K562 (cell line): Measurements from ENCODE around the gene PPM1N. TPM values are rescaled to one million over a fixed set of nuclear protein-coding genes. Genes with fewer than 3 reads are reported as not detected.

Experiments used
- AFF4 ChIP-seq: sonication (generic); formaldehyde crosslinking; IDR thresholded peaks from 2 replicates; pipeline ENCODE4 v1.8.0; 2023; ENCODE audit warnings: mild to moderate bottlenecking, missing genetic modification reagents
- BCL6 ChIP-seq: fragments of 250-450 bp; sonication (Bioruptor Pico); IDR thresholded peaks from 2 replicates; pipeline ENCODE4 v1.4.0; 2020
- CC2D1A ChIP-seq: fragments of 450-650 bp; IDR thresholded peaks from 2 replicates; pipeline ENCODE4 v1.6.1; 2017; ENCODE audit warnings: mild to moderate bottlenecking
- DDX20 ChIP-seq: fragments of 450-650 bp; IDR thresholded peaks from 2 replicates; pipeline ENCODE4 v1.6.1; 2016; ENCODE audit warnings: missing genetic modification characterization, low read depth, mild to moderate bottlenecking, missing compliant biosample characterization, moderate library complexity
- DNMT1 ChIP-seq: fragments of 450-650 bp; IDR thresholded peaks from 2 replicates; pipeline ENCODE4 v1.6.1; 2016; ENCODE audit warnings: antibody characterized with exemption, mild to moderate bottlenecking
- GTF2E2 ChIP-seq: fragments of 200-800 bp; sonication (Bioruptor generic); IDR thresholded peaks from 2 replicates; pipeline ENCODE4 v1.6.1; 2016; ENCODE audit warnings: missing genetic modification characterization, missing compliant biosample characterization
- HBP1 ChIP-seq: fragments of 450-650 bp; formaldehyde crosslinking; IDR thresholded peaks from 2 replicates; pipeline ENCODE4 v1.4.0; 2022; ENCODE audit warnings: missing genetic modification characterization
- MLLT1 ChIP-seq, 2 experiments: fragments of 450-650 bp; IDR thresholded peaks; 2 replicates each; pipeline ENCODE4 v1.6.1; 2016
- PCBP1 ChIP-seq: fragments of 200-400 bp; formaldehyde crosslinking; IDR thresholded peaks from 2 replicates; pipeline ENCODE4 v1.6.1; 2018; ENCODE audit warnings: mild to moderate bottlenecking, low read depth, low read length; ENCODE audit not compliant: poor library complexity, severe bottlenecking
- PRDM10 ChIP-seq: fragments of 450-650 bp; IDR thresholded peaks from 2 replicates; pipeline ENCODE4 v1.6.1; 2018; ENCODE audit not compliant: partially characterized antibody
- SUPT5H ChIP-seq: fragments of 450-650 bp; IDR thresholded peaks from 2 replicates; pipeline ENCODE4 v1.6.1; 2016
- ZBTB2 ChIP-seq: fragments of 450-650 bp; IDR thresholded peaks from 2 replicates; pipeline ENCODE4 v1.6.1; 2016; ENCODE audit warnings: antibody characterized with exemption
- ZNF121 ChIP-seq: sonication (generic); formaldehyde crosslinking; conservative IDR thresholded peaks from 2 replicates; pipeline ENCODE4 v1.8.0; 2022; ENCODE audit warnings: missing genetic modification reagents
- ZNF184 ChIP-seq: sonication (generic); formaldehyde crosslinking; IDR thresholded peaks from 2 replicates; pipeline ENCODE4 v1.5.0; 2020; ENCODE audit warnings: missing genetic modification reagents
- ZNF316 ChIP-seq: fragments of 450-650 bp; IDR thresholded peaks from 2 replicates; pipeline ENCODE4 v1.6.1; 2016
- polyA plus RNA-seq, 8 experiments: library from polyadenylated mRNA; depleted of rRNA in 4 of 8; stranded (reverse) in 5 of 8; unstranded in 3 of 8; fragments of >200 nt; fragmentation: Nextera tagmentation in 2 of 8; fragmentation: Illumina TruSeq in 1 of 8; extraction: Ambion mirVana in 2 of 8; extraction: Trizol in 1 of 8; gene quantifications; 2 replicates each; pipeline versions ENCODE4 v1.2.1 to v1.2.3, GENCODE V29; 2011 to 2014; ENCODE audit warnings: inconsistent platforms in 1 of 8, missing spikeins in 1 of 8
- total RNA-seq, 7 experiments: library from RNA; depleted of rRNA in 6 of 7; stranded (reverse); fragments of >200 nt in 6 of 7; fragmentation: Illumina TruSeq in 2 of 7; extraction: Trizol in 2 of 7; gene quantifications; 2 replicates each; pipeline versions ENCODE4 v1.2.1 to v1.2.3, GENCODE V29; 2011 to 2021; ENCODE audit warnings: low replicate concordance in 1 of 7

PPM1N gene
- total and polyA plus RNA-seq, 9 of the 15 experiments (the other 6 are each of a cell fraction or from before 2014, with no cell fraction given) = 4.5 to 15.6 (median 8.7) TPM

GRCh38 chr19:45485305-45486077, 12.8 kb upstream of the PPM1N start (continued):
- no peak for TF ChIP-seq HBP1 (CRISPR knock-in tag)
- no peak for TF ChIP-seq DDX20 (tag)
- TF ChIP-seq PRDM10 = no peak
- no peak for TF ChIP-seq SUPT5H
- TF ChIP-seq PCBP1 = no peak
- TF ChIP-seq MLLT1 (IDR thresholded peaks at IDR 0.05) = no peak
- TF ChIP-seq ZNF121 (CRISPR knock-in tag) = no peak
- peak; percentile 68; the same call in 1 of the 2 replicates for TF ChIP-seq CC2D1A
- no peak for TF ChIP-seq ZNF184 (CRISPR knock-in tag)
- no peak for TF ChIP-seq DNMT1
- no peak for TF ChIP-seq GTF2E2
- no peak for TF ChIP-seq ZBTB2
- TF ChIP-seq ZNF316 = peak; percentile 95
- TF ChIP-seq AFF4 (CRISPR knock-in tag) = no peak; the same call in 1 of the 2 replicates
- no peak for TF ChIP-seq BCL6 (CRISPR knock-in tag)
